Activated naive CD4-positive, alpha-beta T cell treated with anti-CD3 and anti-CD28 coated beads, Interleukin-2, amount 50 U/mL, for 72 hours (primary cell): ENCODE measurements around the gene CSNK1G3. TPM values are rescaled to one million over a fixed set of nuclear protein-coding genes. Genes with fewer than 3 reads are reported as not detected.

Experiments used
- ATAC-seq, 2 donors: fragments of 150-1000 bp; cut with Tn5 transposase; 2 replicates each; pipeline ENCODE4 v1.10.0; 2021; ENCODE audit warnings: mild to moderate bottlenecking in 2 of 2, moderate library complexity in 2 of 2
- DNase-seq, 2 donors: peaks; one replicate each; pipeline ENCODE4 v3.0.0; 2021 to 2022; ENCODE audit warnings: low spot score in 2 of 2
- H3K27ac Mint-ChIP-seq, 2 donors: one replicate each; pipeline ENCODE4 v1.8.0; 2022; ENCODE audit warnings: mild to moderate bottlenecking in 2 of 2, mixed read lengths in 2 of 2
- H3K36me3 Mint-ChIP-seq, 2 donors: one replicate each; pipeline ENCODE4 v1.8.0; 2022; ENCODE audit warnings: mixed read lengths in 2 of 2
- H3K9me3 Mint-ChIP-seq, 2 donors: one replicate each; pipeline ENCODE4 v1.8.0; 2022; ENCODE audit warnings: mixed read lengths in 2 of 2
- total RNA-seq, 2 donors: library from RNA; stranded (reverse); gene quantifications; one replicate each; pipeline ENCODE4 v1.2.3, GENCODE V29; 2022

CSNK1G3 gene
- total RNA-seq, 2 donors from 2014 or later: 23.7 to 46.9 TPM

DNA sequence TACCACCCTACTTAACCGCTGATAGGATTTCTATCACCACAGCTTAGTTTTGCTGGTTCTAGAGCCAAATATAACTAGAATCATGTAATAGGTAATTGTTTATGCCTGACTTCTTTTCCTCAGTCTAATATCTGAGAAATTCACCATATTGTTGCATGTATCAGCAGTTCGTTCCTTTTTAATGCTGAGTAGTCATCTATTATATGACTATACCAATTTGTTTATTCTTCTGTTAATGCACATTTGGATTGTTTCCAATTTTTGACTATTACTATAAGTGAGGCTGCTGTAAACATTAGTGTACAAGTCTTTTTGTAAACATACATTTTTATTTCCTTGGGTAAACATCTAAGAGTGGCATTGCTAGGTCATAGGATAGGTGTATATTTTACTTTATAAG is 25.9 kb downstream of the CSNK1G3 start:
- DNase-seq: no peak
- ATAC-seq: no peak
- no peaks in the 10 kb centered on the region for H3K9me3 Mint-ChIP-seq
- H3K36me3 Mint-ChIP-seq: no peaks in the 10 kb centered on the region
- H3K27ac Mint-ChIP-seq: no peak overlapping the region

DNA sequence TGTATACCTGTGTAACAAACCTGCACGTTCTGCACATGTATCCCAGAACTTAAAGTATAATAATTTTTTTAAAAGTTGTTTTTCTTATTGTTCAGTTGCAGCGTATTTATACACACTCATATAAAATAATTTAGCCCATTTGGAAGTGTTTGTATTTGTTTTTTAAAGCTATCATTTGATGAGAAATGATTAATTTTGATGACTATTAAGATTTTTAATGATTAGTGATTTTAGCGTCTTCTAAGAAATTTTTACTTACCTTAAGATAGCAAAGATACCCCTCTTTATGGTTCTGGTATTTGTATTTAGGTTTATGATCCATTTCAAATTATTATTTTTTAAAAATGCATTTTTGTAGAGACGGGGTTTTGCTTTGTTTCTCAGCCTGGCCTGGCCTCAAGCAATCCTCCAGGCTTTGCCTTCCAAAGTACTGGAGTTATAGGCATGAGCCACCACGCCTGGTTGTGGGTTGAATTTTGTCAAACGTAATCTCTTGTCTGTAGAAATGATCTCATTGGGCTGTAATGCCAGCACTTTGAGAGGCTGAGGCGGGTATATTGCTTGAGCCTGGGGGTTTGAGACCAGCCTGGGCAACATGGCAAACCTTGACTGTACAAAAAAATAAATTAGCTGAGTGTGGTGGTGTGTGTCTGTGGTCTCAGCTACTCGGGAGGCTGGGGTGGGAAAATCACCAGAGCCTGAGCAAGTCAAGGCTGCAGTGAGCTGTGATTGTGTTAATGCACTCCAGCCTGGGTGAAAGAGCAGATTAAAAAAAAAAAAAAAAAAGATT is 26.9 kb downstream of the CSNK1G3 start:
- no peak for ATAC-seq
- Mint-ChIP-seq H3K36me3 (no peaks in the 10 kb centered on the region), H3K9me3 (no peaks in the 10 kb centered on the region), H3K27ac (no peak overlapping the region)
- no peak for DNase-seq

DNA sequence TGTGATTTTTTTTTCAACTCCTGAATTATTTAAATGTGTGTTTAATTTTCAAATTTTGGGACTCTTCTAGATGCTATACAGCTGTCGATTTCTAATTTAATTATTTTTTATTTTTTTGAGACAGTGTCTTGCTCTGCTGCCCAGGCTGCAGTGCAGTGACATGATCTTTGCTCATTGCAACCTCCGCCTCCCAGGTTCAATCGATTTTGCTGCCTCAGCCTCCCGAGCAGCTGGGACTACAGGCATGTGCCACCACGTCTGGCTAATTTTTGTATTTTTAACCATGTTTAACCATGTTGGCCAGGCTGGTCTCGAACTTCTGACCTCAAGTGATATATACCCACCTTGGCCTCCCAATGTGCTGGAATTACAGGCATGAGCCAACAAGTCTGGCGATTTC is 28.6 kb downstream of the CSNK1G3 start:
- Mint-ChIP-seq H3K36me3 (no peaks in the 10 kb centered on the region), H3K27ac (no peak overlapping the region), H3K9me3 (no peaks in the 10 kb centered on the region)
- ATAC-seq: no peak
- DNase-seq: no peak

DNA sequence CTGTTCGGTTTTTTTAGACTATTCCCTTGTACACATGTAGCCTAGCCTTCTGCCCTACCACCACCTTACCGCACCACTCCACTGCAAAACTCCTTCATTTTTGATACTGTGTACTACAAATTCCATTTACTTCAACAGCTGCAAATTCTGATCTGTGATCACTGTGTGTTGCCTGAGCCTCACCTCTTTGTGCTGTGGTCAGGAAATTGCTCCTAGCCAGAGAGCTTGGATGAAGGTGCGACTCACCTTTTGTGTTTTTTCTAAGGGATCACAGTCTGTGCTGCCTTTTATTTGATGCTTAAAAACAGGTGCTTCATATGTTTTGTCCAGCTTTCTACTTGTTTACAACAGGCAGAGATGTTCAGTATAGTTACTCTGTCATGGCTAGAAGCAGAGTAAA is 31.5 kb downstream of the CSNK1G3 start:
- DNase-seq: no peak
- peak in 1 of 2 donors; percentile 11 for ATAC-seq
- H3K9me3 Mint-ChIP-seq: no peaks in the 10 kb centered on the region
- H3K27ac Mint-ChIP-seq: no peak overlapping the region
- no peaks in the 10 kb centered on the region for H3K36me3 Mint-ChIP-seq

DNA sequence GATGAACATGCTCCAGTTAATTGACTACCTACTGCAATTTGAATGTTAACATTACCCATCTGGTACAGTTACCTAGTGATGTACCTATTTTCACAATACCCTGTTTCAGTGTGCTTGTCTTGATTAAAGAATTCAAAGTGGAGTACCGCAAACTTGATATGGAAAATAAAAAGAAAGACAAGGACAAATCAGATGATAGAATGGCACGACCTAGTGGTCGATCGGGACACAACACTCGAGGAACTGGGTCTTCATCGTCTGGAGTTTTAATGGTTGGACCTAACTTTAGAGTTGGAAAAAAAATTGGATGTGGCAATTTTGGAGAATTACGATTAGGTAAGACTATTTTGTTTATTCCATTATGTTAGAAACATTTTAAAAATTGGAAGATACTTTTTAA is 33.5 kb downstream of the CSNK1G3 start:
- ATAC-seq (no peak), DNase-seq (peak in 1 of 2 donors; percentile 13)
- Mint-ChIP-seq H3K36me3 (peaks cover 0 to 7% of the 10 kb centered on the region in 2 donors), H3K27ac (no peak overlapping the region), H3K9me3 (no peaks in the 10 kb centered on the region)

DNA sequence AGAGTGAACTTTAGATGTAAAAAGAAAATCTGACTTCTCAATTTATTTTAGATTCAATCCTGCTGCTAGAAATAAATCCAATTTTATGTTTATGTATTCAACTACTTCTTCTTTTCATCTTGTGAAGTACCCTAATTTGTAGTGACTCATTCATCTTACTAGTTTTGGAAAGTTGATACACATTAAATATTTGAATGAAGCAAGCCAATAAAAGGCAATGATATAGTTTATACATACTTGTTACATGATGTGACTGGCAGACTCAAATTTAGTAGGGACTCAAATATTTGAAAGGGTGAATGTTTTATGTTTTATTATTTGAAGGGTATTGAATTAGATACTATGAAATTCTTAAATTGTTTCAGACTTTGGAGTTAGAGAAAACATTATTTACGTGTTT is 34.7 kb downstream of the CSNK1G3 start:
- DNase-seq (no peak), ATAC-seq (no peak)
- H3K27ac Mint-ChIP-seq: no peak overlapping the region
- no peaks in the 10 kb centered on the region for H3K9me3 Mint-ChIP-seq
- peaks cover 0 to 7% of the 10 kb centered on the region in 2 donors for H3K36me3 Mint-ChIP-seq

DNA sequence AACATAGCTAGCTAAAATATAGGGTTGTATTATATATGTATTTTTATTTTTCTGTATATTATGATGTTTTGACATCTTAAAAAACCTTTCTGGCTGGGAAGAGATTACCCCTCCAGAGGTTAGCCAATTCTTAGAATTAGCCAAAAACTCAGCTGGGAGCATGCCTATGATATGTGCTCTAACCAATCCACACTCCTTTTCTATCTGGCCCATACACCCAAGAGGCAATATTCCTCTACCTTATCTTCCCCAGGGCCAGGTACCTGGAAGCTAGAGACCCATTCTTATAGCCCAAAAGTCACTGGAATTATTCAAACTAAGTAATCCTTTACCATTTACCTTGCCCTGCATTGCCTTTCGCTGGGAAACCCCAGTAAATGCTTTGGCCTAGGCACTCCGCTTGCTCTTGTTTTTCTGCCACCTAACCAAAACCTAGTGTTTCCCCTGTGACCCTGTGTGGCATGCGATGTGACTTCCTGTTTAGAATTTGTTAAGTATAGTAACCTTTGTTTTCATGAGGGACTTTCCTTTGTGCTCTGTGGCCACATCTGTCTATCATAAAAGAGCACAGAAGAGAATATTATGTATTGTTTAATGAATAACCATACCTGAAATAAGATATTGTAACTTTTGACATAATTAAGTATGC is 37.4 kb downstream of the CSNK1G3 start:
- Mint-ChIP-seq H3K27ac (peak overlapping the region; percentile 83 to 91), H3K9me3 (no peaks in the 10 kb centered on the region), H3K36me3 (peaks cover 0 to 7% of the 10 kb centered on the region in 2 donors)
- ATAC-seq (peak; percentile 86 to 87), DNase-seq (peak in 1 of 2 donors; percentile 19)

DNA sequence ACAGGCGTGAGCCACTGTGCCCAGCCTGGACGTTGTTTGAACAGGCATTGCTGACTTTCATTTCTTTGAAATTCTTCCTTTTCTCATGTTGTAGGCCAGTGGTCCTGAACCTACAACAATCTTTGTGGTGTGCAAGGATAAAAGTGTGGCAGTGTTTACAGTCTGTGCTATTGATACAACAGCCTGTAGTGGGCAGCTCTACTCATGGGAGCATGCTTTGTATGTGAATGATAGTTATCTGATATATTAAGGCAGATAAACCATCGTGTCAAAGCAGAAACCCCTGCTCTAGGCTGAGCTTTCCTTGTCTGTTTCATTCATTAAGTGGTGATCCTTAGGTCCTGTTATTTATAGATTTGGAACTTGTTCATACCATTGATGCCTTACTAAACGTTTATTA is 42.6 kb downstream of the CSNK1G3 start:
- DNase-seq (no peak), ATAC-seq (no peak)
- Mint-ChIP-seq H3K27ac (no peak overlapping the region), H3K9me3 (no peaks in the 10 kb centered on the region), H3K36me3 (peaks cover 6 to 18% of the 10 kb centered on the region in 2 donors)

DNA sequence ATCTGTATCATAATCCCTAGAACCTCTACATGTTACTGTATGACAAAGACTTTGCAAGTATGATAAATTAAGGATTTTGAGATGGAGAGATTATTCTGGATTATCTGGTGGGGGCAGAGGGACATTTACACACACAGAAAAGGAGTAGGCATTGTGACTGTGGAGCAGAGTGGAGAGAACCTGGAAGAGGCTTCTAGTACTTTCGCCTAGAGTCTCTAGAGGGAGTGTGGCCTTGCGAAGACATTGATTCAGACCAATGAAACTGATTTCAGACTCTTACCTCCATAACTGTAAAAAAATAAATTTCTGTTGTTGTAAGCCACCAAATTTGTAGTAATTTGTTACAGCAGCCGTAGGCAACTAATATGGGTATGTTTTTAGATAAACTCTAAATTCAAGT is 45.9 kb downstream of the CSNK1G3 start:
- Mint-ChIP-seq H3K9me3 (no peaks in the 10 kb centered on the region), H3K36me3 (peaks cover 12 to 13% of the 10 kb centered on the region in 2 donors), H3K27ac (no peak overlapping the region)
- DNase-seq: no peak
- ATAC-seq: no peak

DNA sequence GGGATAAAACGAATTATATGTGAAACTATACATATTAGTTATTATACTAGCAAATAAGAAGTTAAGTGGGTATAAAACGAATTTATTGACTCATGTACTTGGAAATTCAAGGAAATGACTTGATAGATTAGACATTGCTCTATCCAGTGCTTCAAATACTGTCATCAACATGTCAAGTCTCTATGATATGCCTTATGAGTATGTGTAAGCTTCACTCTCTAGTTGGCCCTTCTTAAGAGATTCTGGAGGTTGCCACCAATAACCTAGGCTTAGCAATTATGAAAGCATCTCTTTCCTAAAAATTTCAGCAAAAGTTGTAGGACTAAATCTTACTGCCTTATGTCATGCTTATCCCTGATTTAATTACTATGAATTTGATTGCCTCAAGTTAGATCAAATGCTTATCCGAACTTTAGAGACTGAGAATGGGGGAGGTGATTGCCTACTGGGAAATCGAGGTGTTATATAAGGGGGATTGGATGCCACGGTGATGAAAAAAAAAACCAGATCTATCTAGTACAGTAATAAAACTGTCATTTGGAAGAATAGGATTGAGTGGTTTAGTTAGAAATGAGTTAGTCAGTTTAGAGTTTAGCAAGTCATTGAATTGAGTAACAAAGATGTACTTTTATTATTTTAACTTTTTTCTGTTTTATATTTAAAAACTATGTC is 46.9 kb downstream of the CSNK1G3 start:
- DNase-seq (no peak), ATAC-seq (peak in 1 of 2 donors; percentile 69)
- Mint-ChIP-seq H3K9me3 (no peaks in the 10 kb centered on the region), H3K36me3 (peaks cover 12 to 13% of the 10 kb centered on the region in 2 donors), H3K27ac (no peak overlapping the region)

DNA sequence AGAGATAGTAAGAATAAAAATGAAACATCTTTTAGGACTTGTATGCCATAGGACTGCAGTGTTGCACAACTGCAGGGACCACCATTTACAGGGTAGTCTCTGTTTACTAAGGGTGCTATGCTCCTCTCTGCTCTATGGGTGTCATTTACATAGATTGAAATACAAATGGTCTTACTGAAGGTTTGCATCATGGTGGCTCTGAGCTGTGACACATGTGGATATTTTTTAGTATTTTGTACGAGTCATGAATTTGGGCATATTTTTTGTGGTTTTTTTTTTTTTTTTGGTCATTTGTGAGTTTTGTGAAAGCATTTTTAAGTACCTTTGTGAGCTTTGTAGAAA is 47.4 kb downstream of the CSNK1G3 start:
- H3K9me3 Mint-ChIP-seq: no peaks in the 10 kb centered on the region
- H3K27ac Mint-ChIP-seq: peak overlapping the region in 1 of 2 donors; percentile 6
- H3K36me3 Mint-ChIP-seq: peaks cover 12 to 13% of the 10 kb centered on the region in 2 donors
- peak in 1 of 2 donors; percentile 63 for ATAC-seq
- no peak for DNase-seq

DNA sequence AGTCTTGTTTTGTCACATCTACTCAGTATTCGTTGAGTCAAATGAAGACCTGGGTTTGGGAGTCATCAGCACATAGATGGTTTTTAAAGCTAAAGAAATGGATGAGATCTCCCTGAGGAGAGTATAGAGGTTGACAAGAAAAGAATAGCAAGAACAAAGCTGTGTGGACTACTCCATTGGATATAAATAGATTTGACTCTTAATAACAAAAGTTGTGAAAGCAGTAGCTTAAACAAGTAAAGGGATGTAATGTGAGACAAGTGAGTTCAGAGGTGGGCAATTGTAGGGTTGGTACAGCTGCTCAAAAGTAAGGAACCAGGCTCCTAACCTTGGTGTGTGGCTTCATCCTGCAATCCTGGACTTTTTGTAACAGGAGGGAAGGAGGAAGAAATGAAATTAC is 49.3 kb downstream of the CSNK1G3 start:
- ATAC-seq (no peak), DNase-seq (no peak)
- no peak overlapping the region for H3K27ac Mint-ChIP-seq
- peaks cover 0 to 8% of the 10 kb centered on the region in 2 donors for H3K9me3 Mint-ChIP-seq
- peaks cover 13 to 22% of the 10 kb centered on the region in 2 donors for H3K36me3 Mint-ChIP-seq

DNA sequence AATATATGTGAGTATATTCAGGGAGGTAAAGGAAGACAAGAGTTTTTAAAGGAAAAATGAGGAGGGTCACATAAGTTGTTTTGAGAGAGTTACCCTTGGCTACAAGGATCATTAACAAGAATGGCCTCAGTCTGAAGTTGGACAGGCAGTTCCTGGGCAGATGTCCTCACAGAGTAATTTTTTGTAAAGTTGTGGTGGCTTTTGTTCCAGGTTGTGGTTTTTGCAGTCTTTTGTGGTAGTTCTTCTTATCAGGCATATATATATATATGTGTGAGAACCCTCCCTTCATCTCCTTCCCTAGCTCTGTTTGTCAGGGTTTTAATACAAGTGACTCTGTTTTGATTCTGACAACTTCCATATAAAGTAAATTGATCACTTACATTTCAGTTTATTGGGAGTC is 60.0 kb downstream of the CSNK1G3 start:
- H3K36me3 Mint-ChIP-seq: peaks cover 0 to under 1% of the 10 kb centered on the region in 2 donors
- ATAC-seq (no peak), DNase-seq (no peak)
- H3K9me3 Mint-ChIP-seq: no peaks in the 10 kb centered on the region
- no peak overlapping the region for H3K27ac Mint-ChIP-seq

DNA sequence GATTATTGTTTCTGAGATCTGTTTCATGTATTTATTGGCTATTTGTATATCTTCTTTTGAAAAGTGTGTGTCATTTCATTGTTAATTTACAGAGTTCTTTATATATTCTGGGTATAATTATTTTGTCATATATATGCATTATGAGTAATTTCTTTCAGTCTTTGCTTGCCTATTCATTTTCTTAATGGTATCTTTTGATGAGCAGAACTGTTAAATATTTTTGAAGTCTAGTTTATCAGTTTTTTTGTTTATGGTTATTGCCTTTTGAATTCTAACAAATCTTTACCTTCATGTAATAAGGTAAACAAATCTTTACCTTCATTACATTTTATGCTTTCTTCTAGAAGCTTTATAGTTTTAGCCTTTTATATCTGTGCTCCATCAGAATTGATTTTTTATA is 66.4 kb downstream of the CSNK1G3 start:
- H3K36me3 Mint-ChIP-seq: no peaks in the 10 kb centered on the region
- DNase-seq (no peak), ATAC-seq (no peak)
- no peaks in the 10 kb centered on the region for H3K9me3 Mint-ChIP-seq
- H3K27ac Mint-ChIP-seq: no peak overlapping the region

DNA sequence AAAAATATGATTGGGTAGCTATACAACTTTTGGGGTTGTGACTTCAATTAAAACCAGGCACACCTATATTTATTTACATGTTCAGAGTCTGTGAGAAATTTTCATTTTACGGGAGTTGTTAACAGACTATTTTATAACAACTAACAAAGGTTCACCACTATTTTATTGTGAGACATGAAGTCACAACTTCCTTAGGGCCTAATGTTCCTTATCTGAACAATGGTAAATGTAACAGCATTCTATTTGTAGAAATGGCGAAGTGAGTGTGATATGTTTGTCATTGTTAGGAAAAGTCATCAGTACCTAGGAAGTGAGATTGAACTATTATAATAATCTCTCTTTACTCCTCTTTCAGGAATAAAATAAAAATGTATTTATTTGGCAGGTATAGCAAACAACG is 67.4 kb downstream of the CSNK1G3 start:
- no peak for ATAC-seq
- no peaks in the 10 kb centered on the region for H3K9me3 Mint-ChIP-seq
- H3K27ac Mint-ChIP-seq: no peak overlapping the region
- DNase-seq: no peak
- H3K36me3 Mint-ChIP-seq: no peaks in the 10 kb centered on the region

DNA sequence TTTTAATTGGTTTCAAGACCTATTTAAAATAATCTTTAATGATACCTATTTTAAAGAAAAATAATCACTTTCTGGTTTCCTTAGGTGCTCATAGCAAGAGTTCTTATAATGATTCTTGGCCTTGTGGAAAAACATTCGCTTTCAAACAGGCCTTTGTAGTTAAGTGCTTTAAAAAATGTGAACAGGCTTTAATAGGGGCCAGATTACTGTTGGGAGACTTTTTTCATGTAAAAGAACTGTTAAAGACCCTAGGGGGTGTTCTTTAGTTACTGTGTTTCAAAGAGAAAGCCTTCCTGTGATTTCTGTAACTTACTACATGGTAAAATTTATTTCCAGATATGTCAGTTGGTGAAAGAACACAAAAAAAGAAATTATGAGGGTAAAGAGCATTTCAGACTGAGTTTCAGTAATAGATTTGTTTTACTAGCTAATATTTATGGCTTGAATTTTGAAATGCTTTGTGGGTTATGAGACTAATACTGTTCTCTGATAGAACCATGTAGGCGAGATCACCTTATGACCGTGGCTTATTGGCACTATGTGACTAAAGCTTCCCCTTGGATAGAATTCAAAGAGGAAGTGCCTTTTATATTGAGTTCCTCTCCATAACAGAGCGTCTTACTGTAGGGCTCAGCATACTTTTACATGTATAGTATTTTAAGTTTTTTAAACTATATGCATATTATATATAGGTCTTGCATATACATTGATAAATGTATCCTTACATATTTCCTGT is 70.7 kb downstream of the CSNK1G3 start:
- no peak overlapping the region for H3K27ac Mint-ChIP-seq
- ATAC-seq (no peak), DNase-seq (no peak)
- H3K9me3 Mint-ChIP-seq: no peaks in the 10 kb centered on the region
- H3K36me3 Mint-ChIP-seq: peaks cover 0 to 5% of the 10 kb centered on the region in 2 donors

DNA sequence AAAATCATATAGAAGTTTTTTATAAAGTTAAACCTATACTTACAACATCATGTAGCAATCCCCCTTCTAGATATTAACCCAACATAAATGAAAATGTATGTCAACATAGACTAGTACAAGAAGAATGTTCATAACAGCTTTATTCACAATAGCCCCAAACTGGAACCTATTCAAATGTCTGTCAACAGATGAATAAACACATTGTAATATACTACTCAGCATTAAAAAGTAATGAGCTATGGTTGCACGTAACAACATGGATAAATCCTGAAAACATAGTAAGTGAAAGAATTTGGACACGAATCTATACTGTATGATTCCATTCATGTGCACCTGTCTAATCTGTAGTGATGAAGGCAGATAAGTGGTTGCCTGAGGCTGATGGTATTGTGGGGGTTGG is 73.9 kb downstream of the CSNK1G3 start:
- ATAC-seq (no peak), DNase-seq (no peak)
- Mint-ChIP-seq H3K27ac (no peak overlapping the region), H3K36me3 (peaks cover 0 to 5% of the 10 kb centered on the region in 2 donors), H3K9me3 (no peaks in the 10 kb centered on the region)
